ENCODE data around the gene TACC2. TPM values are rescaled to one million over a fixed set of nuclear protein-coding genes. Genes with fewer than 3 reads are reported as not detected.

TACC2 gene
- total RNA-seq, 4 donors from 2014 or later = 11.5 to 73.0 (median 14.5) TPM

- H3K4me3 ChIP-seq = no peak overlapping the region
- H3K9me3 ChIP-seq = no peaks in the 10 kb centered on the region
- intact Hi-C loops (cut with DNase I; ENCODE audit: low total_unique reads) = no loop called here
- H3K4me1 ChIP-seq = no peaks in the 10 kb centered on the region
- no peak overlapping the region for H3K27ac ChIP-seq
- no peaks in the 10 kb centered on the region for H3K36me3 ChIP-seq
- no peaks in the 10 kb centered on the region for H3K27me3 ChIP-seq
- TF ChIP-seq CTCF (IDR thresholded peaks at IDR 0.05) = no peak
- TF ChIP-seq POLR2A (IDR thresholded peaks at IDR 0.05) = no peak
- no peak for DNase-seq
These were observed 244.9 kb downstream of the TACC2 start for GRCh38 chr10:122233857-122234348.

DNA sequence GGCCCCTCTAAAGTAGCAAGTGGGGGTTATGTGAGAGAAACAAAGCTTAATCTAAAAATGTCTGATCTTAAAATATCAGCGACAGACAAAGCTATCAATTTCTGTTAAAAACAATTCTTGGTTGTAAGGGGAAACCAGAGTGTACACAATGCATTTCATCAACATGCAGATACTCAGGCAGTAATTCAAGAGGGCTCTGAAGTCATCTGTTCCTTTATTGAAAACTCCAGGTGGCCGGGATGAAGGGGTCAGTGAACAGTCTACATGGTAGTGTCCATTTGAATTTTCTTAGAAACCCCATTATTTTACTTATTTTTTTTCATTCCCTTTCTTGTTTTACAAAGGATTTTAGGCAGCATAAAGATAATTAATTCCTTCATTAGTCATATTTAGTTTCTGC lies 245.5 kb downstream of the TACC2 start:
- Histone ChIP-seq H3K9me3 (no peaks in the 10 kb centered on the region), H3K36me3 (no peaks in the 10 kb centered on the region), H3K27me3 (no peaks in the 10 kb centered on the region), H3K27ac (no peak overlapping the region), H3K4me3 (no peak overlapping the region), H3K4me1 (no peaks in the 10 kb centered on the region)
- DNase-seq = no peak
- intact Hi-C loops (cut with DNase I; ENCODE audit: low total_unique reads) = no loop called here
- TF ChIP-seq CTCF (IDR thresholded peaks at IDR 0.05) (no peak), POLR2A (IDR thresholded peaks at IDR 0.05) (no peak)

GRCh38 chr10:122236690-122237306 lies 247.8 kb downstream of the TACC2 start:
- Histone ChIP-seq H3K9me3 (no peaks in the 10 kb centered on the region), H3K4me3 (no peak overlapping the region), H3K4me1 (no peaks in the 10 kb centered on the region), H3K36me3 (no peaks in the 10 kb centered on the region), H3K27ac (no peak overlapping the region), H3K27me3 (no peaks in the 10 kb centered on the region)
- intact Hi-C loops (cut with DNase I; ENCODE audit: low total_unique reads) = no loop called here
- DNase-seq = no peak
- TF ChIP-seq POLR2A (IDR thresholded peaks at IDR 0.05) = no peak
- TF ChIP-seq CTCF (IDR thresholded peaks at IDR 0.05) = no peak

DNA sequence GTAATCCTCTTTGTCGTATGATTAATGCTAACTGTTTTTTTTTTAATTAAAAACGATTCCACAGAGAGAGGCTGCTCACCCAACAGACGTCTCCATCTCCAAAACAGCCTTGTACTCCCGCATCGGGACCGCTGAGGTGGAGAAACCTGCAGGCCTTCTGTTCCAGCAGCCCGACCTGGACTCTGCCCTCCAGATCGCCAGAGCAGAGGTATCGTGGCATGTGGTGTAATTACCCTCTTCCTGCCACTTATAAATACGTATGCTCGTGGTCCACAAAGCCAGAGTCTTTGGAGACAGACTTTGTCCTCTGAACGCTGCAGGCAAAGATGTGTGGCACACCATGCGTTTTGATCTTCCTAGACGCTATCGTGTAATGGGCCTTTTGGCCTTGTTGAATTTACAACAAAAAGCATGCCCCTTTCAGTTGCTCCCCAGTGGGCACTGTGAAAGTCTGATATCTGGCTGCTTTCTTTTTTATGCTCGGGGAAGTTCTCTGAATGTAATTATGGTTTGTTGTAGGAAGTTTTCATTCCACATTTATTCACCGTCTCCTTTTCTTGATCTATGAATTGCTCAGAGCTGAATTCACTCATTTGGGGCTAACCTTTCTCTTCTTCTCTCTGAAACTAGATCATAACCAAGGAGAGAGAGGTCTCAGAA lies 248.5 kb downstream of the TACC2 start:
- no peak overlapping the region for H3K4me3 ChIP-seq
- no peaks in the 10 kb centered on the region for H3K36me3 ChIP-seq
- no peak overlapping the region for H3K27ac ChIP-seq
- no peaks in the 10 kb centered on the region for H3K4me1 ChIP-seq
- no peak for DNase-seq
- H3K27me3 ChIP-seq = no peaks in the 10 kb centered on the region
- TF ChIP-seq POLR2A (IDR thresholded peaks at IDR 0.05) (no peak), CTCF (IDR thresholded peaks at IDR 0.05) (no peak)
- no peaks in the 10 kb centered on the region for H3K9me3 ChIP-seq
- intact Hi-C loops (cut with DNase I; ENCODE audit: low total_unique reads) = no loop called here

DNA sequence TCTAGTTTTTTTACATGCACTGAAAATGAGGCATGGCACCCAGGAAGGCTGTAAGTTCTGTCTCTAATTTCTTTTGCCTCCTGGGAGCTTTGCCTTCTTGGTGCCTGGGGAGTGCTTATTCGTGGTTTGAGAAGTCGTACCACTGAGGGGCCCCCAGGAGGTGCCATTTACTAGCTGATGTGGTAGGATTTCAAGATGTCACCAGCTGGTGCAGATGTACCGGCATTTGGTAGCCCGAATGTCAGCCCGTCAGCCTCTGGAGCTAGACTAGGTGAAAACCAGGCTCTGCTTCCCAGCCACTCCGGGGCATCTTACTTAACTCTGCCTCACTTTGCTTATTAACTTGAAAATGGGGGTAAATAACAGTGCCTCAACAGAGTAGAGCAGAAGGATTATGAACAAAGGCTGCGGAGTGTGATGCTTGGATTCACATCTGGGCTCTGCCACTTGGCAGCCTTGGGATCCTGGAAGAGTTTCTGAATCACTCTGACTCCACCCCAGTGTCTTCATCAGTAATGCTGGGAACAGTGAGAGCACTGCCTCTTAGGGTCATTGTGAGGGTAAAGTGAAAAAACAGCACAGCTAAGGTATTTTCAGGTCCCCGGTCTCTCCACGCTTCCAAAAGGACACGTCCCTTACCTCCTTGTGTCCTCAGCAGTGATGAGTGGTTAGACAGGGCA lies 250.8 kb downstream of the TACC2 start:
- intact Hi-C loops (cut with DNase I; ENCODE audit: low total_unique reads) = no loop called here
- TF ChIP-seq POLR2A (IDR thresholded peaks at IDR 0.05) = no peak
- no peak for TF ChIP-seq CTCF (IDR thresholded peaks at IDR 0.05)
- no peaks in the 10 kb centered on the region for H3K4me1 ChIP-seq
- no peak overlapping the region for H3K4me3 ChIP-seq
- no peaks in the 10 kb centered on the region for H3K27me3 ChIP-seq
- DNase-seq = no peak
- no peaks in the 10 kb centered on the region for H3K36me3 ChIP-seq
- no peak overlapping the region for H3K27ac ChIP-seq
- H3K9me3 ChIP-seq = no peaks in the 10 kb centered on the region
